Right lung (tissue), 5 donors: ENCODE results near the gene DBH. TPM values are rescaled to one million over a fixed set of nuclear protein-coding genes. Genes with fewer than 3 reads are reported as not detected.

ENCODE experiments used
- DNase-seq, 2 donors: peaks; one replicate each; pipeline ENCODE4 v3.0.0-alpha.2; 2013
- polyA plus RNA-seq, 5 donors: library from polyadenylated mRNA; unstranded; fragments of 120-200 nt; gene quantifications; one replicate each; pipeline versions ENCODE4 v1.2.1 to v1.2.3, GENCODE V29; 2013; ENCODE audit warnings: inconsistent platforms in 1 of 5, low replicate concordance in 1 of 5; ENCODE audit not compliant: insufficient read length in 5 of 5, insufficient read depth in 1 of 5

Gene DBH
- polyA plus RNA-seq, 5 donors = 1.1 to 2.2 (median 1.5) TPM

- DNase-seq = no peak
Observed at GRCh38 chr9:133701321-133701980, 65.3 kb downstream of the DBH start.

- peak; percentile 73 to 75 for DNase-seq
Observed at GRCh38 chr9:133701981-133702797, 66.0 kb downstream of the DBH start.

- DNase-seq = no peak
Observed at GRCh38 chr9:133702798-133703590, 66.8 kb downstream of the DBH start.

- no peak for DNase-seq
Observed at GRCh38 chr9:133703591-133704399, 67.6 kb downstream of the DBH start.

- DNase-seq = no peak
Observed at GRCh38 chr9:133704711-133705181, 68.6 kb downstream of the DBH start.

- DNase-seq = no peak
Observed at GRCh38 chr9:133705576-133705975, 69.4 kb downstream of the DBH start.

- no peak for DNase-seq
Observed at GRCh38 chr9:133706307-133707050, 70.3 kb downstream of the DBH start.

- no peak for DNase-seq
Observed at GRCh38 chr9:133707065-133707762, 71.1 kb downstream of the DBH start.

- DNase-seq = no peak
Observed at GRCh38 chr9:133707763-133708245, 71.6 kb downstream of the DBH start.

- DNase-seq = no peak
Observed at GRCh38 chr9:133708246-133709014, 72.3 kb downstream of the DBH start.

Other genes starting within 250 kb of the DBH start
- 10 to 100 TPM; 23.0 to 31.4 (median 29.3) TPM for gene REXO4, start 218.4 kb upstream of the DBH start, polyA plus RNA-seq
- 10 to 100 TPM in 1 of 5 donors, 1 to 10 TPM in 4; 5.3 to 10.3 (median 8.5) TPM for gene ADAMTS13, start 214.0 kb upstream of the DBH start, polyA plus RNA-seq
- 10 to 100 TPM; 14.0 to 35.6 (median 22.3) TPM for gene CACFD1, start 176.4 kb upstream of the DBH start, polyA plus RNA-seq
- gene SLC2A6, start 157.3 kb upstream of the DBH start, polyA plus RNA-seq = 1 to 10 TPM; 1.8 to 5.9 (median 2.8) TPM
- 1 to 10 TPM in 1 of 5 donors, under 1 TPM in 2, not detected in 2; 0.31 to 3.5 (median 0.37) TPM for gene MYMK, start 111.4 kb upstream of the DBH start, polyA plus RNA-seq
- 10 to 100 TPM in 2 of 5 donors, 1 to 10 TPM in 3; 6.3 to 20.3 (median 9.3) TPM for gene ADAMTSL2, start 101.7 kb upstream of the DBH start, polyA plus RNA-seq
- gene FAM163B, start 27.0 kb upstream of the DBH start, polyA plus RNA-seq = 1 to 10 TPM in 4 of 5 donors, under 1 TPM in 1; 0.86 to 3.0 (median 2.2) TPM
- 10 to 100 TPM in 2 of 5 donors, 1 to 10 TPM in 3; 8.4 to 13.4 (median 9.8) TPM for gene SARDH, start 102.0 kb downstream of the DBH start, polyA plus RNA-seq